Ovary (tissue), 3 donors: ENCODE data around the gene BICDL1.

Experiments used
- POLR2A ChIP-seq: fragments of 450-650 bp; IDR thresholded peaks from one replicate; pipeline ENCODE4 v1.6.1; 2017; ENCODE audit warnings: antibody characterized with exemption, mild to moderate bottlenecking, moderate library complexity
- TF ChIP-seq, protein P1 (sequence below), 3 donors: fragments of 450-650 bp in 2 of 3; fragments of 200-600 bp in 1 of 3; IDR thresholded peaks; one replicate each; pipeline versions ENCODE4 v1.5.1 to v1.8.0; 2016 to 2022; ENCODE audit warnings: antibody characterized with exemption in 3 of 3, mild to moderate bottlenecking in 1 of 3
- donor health status: DM: no; HTN: no; CAD: no.

DNA sequence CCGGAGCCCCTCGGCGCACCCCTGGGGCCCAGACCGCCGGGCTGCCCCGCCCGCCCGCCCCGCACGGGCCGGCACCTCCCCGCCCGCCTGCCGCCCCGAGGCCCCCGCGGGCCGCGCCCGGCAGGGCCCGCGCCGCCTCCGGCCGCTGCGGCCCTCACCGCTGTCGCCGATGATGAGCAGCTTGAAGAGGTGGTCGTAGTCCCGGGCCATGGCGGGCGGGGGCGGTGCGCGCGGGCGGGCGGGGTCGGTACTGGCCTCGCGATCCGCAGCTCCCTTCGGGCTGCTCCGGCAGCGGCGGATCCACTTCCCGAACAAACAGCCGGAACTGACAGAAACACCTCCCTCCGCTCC is 127.4 kb downstream of the BICDL1 start, which contains the start of gene RAB35:
- TF ChIP-seq, protein P1, sequence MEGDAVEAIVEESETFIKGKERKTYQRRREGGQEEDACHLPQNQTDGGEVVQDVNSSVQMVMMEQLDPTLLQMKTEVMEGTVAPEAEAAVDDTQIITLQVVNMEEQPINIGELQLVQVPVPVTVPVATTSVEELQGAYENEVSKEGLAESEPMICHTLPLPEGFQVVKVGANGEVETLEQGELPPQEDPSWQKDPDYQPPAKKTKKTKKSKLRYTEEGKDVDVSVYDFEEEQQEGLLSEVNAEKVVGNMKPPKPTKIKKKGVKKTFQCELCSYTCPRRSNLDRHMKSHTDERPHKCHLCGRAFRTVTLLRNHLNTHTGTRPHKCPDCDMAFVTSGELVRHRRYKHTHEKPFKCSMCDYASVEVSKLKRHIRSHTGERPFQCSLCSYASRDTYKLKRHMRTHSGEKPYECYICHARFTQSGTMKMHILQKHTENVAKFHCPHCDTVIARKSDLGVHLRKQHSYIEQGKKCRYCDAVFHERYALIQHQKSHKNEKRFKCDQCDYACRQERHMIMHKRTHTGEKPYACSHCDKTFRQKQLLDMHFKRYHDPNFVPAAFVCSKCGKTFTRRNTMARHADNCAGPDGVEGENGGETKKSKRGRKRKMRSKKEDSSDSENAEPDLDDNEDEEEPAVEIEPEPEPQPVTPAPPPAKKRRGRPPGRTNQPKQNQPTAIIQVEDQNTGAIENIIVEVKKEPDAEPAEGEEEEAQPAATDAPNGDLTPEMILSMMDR (IDR thresholded peaks at IDR 0.05) = no peak
- TF ChIP-seq POLR2A = no peak
